Fibroblast of lung (primary cell): ENCODE results near the gene KCNJ6. TPM values are rescaled to one million over a fixed set of nuclear protein-coding genes. Genes with fewer than 3 reads are reported as not detected.
A peak's percentile ranks its signal among the peaks of the same experiment; 100 is the strongest.

Experiments
- DNase-seq, 2 donors: peaks; one replicate each; pipeline versions ENCODE4 v3.0.0 to v3.0.0-alpha.2; 2010; ENCODE audit warnings: low read depth in 2 of 2
- H2AFZ ChIP-seq: 2 replicates; pipeline ENCODE4 v1.5.1; 2012; ENCODE audit warnings: low read length, control low read depth, inconsistent platforms
- H3K27ac ChIP-seq: 2 replicates; pipeline ENCODE4 v1.5.1; 2011; ENCODE audit warnings: low read length, control low read depth; ENCODE audit not compliant: insufficient read depth
- H3K27me3 ChIP-seq: 2 replicates; pipeline ENCODE4 v1.5.1; 2011; ENCODE audit warnings: mild to moderate bottlenecking, low read length; ENCODE audit not compliant: control insufficient read depth, insufficient read depth
- H3K36me3 ChIP-seq: 2 replicates; pipeline ENCODE4 v1.5.1; 2011; ENCODE audit warnings: low read length; ENCODE audit not compliant: control insufficient read depth, insufficient read depth
- H3K4me1 ChIP-seq: 2 replicates; pipeline ENCODE4 v1.5.1; 2011; ENCODE audit warnings: low read length; ENCODE audit not compliant: control insufficient read depth, insufficient read depth; ENCODE audit errors: extremely low read depth
- H3K4me2 ChIP-seq: 2 replicates; pipeline ENCODE4 v1.5.1; 2011; ENCODE audit warnings: low read length, control low read depth; ENCODE audit not compliant: insufficient read depth; ENCODE audit errors: extremely low read depth
- H3K4me3 ChIP-seq, 4 experiments: fragments of 200-600 bp in 1 of 4; sonication (generic) in 1 of 4; replicated peaks in 1 of 4; 2 replicates each; pipeline ENCODE4 v1.5.1; 2011 to 2016; ENCODE audit warnings: low read length in 4 of 4, low read depth in 3 of 4, mild to moderate bottlenecking in 3 of 4, control low read depth in 2 of 4, inconsistent platforms in 1 of 4, mixed read lengths in 1 of 4; ENCODE audit not compliant: insufficient read depth in 1 of 4; ENCODE audit errors: control extremely low read depth in 1 of 4
- H3K79me2 ChIP-seq: 2 replicates; pipeline ENCODE4 v1.5.1; 2012; ENCODE audit warnings: mild to moderate bottlenecking, low read length, inconsistent platforms; ENCODE audit not compliant: control insufficient read depth, insufficient read depth
- H3K9ac ChIP-seq: 2 replicates; pipeline ENCODE4 v1.5.1; 2011; ENCODE audit warnings: mild to moderate bottlenecking, low read length, control low read depth; ENCODE audit not compliant: insufficient read depth
- H3K9me3 ChIP-seq: 2 replicates; pipeline ENCODE4 v1.5.1; 2012; ENCODE audit warnings: low read depth, low read length; ENCODE audit not compliant: control insufficient read depth, insufficient read depth
- H4K20me1 ChIP-seq: 2 replicates; pipeline ENCODE4 v1.5.1; 2011; ENCODE audit warnings: low read length; ENCODE audit not compliant: control insufficient read depth, insufficient read depth; ENCODE audit errors: extremely low read depth
- CTCF ChIP-seq, 2 donors: IDR thresholded peaks in 1 of 2; conservative IDR thresholded peaks in 1 of 2; 1 replicate in 1 of 2; 2 replicates in 1 of 2; pipeline ENCODE4 v1.5.1; 2011 to 2012; ENCODE audit warnings: low read length in 2 of 2, control low read depth in 1 of 2, inconsistent platforms in 1 of 2, low read depth in 1 of 2, mild to moderate bottlenecking in 1 of 2
- EZH2 ChIP-seq: IDR thresholded peaks from 2 replicates; pipeline ENCODE4 v1.5.1; 2012; ENCODE audit warnings: low read length, control low read depth, mild to moderate bottlenecking; ENCODE audit errors: missing control alignments
- polyA plus RNA-seq, 2 donors: library from polyadenylated mRNA; depleted of rRNA in 1 of 2; stranded (reverse) in 1 of 2; unstranded in 1 of 2; fragments of >200 nt; gene quantifications; 2 replicates each; pipeline ENCODE4 v1.2.1, GENCODE V29; 2011 to 2012; ENCODE audit warnings: missing spikeins in 1 of 2
- total RNA-seq: library from RNA; depleted of rRNA; stranded (reverse); fragments of >200 nt; gene quantifications from 2 replicates; pipeline ENCODE4 v1.2.1, GENCODE V29; 2014

The KCNJ6 gene
- total and polyA plus RNA-seq, 2 donors (not counting 1 experiment from before 2014, with no cell fraction given) = under 0.01 to 7.6 TPM

- H3K36me3 ChIP-seq = no peaks in the 10 kb centered on the region
- H3K27me3 ChIP-seq = no peaks in the 10 kb centered on the region
- H2AFZ ChIP-seq = no peak overlapping the region
- H3K4me2 ChIP-seq = no peak overlapping the region
- no peaks in the 10 kb centered on the region for H3K9me3 ChIP-seq
- H3K9ac ChIP-seq = no peak overlapping the region
- no peak for DNase-seq
- no peaks in the 10 kb centered on the region for H4K20me1 ChIP-seq
- TF ChIP-seq CTCF (conservative IDR thresholded peaks at IDR 0.05 in 1 of 2, IDR thresholded peaks at IDR 0.05 in 1 of 2; ENCODE audit: low read depth in 1 of 2, low read length in 2 of 2) = no peak
- TF ChIP-seq EZH2 = no peak
- no peak overlapping the region for H3K4me3 ChIP-seq
- no peak overlapping the region for H3K27ac ChIP-seq
- H3K4me1 ChIP-seq = no peaks in the 10 kb centered on the region
- no peaks in the 10 kb centered on the region for H3K79me2 ChIP-seq
Measured at GRCh38 chr21:37769656-37770055, 146.6 kb downstream of the KCNJ6 start.

GRCh38 chr21:37767984-37768383, 148.3 kb downstream of the KCNJ6 start:
- H3K36me3 ChIP-seq = no peaks in the 10 kb centered on the region
- H3K27ac ChIP-seq = no peak overlapping the region
- H3K4me1 ChIP-seq = no peaks in the 10 kb centered on the region
- no peak for TF ChIP-seq EZH2
- no peak for TF ChIP-seq CTCF (conservative IDR thresholded peaks at IDR 0.05 in 1 of 2, IDR thresholded peaks at IDR 0.05 in 1 of 2; ENCODE audit: low read depth in 1 of 2, low read length in 2 of 2)
- no peaks in the 10 kb centered on the region for H3K79me2 ChIP-seq
- H3K4me3 ChIP-seq = no peak overlapping the region
- no peak overlapping the region for H2AFZ ChIP-seq
- H3K27me3 ChIP-seq = no peaks in the 10 kb centered on the region
- no peak overlapping the region for H3K9ac ChIP-seq
- no peaks in the 10 kb centered on the region for H4K20me1 ChIP-seq
- no peaks in the 10 kb centered on the region for H3K9me3 ChIP-seq
- no peak overlapping the region for H3K4me2 ChIP-seq
- peak; percentile 28 to 36 for DNase-seq

- Histone ChIP-seq H3K4me1 (peaks cover 4% of the 10 kb centered on the region), H2AFZ (no peak overlapping the region), H3K9ac (no peak overlapping the region), H3K9me3 (no peaks in the 10 kb centered on the region), H3K4me2 (no peak overlapping the region), H3K4me3 (no peak overlapping the region), H3K36me3 (no peaks in the 10 kb centered on the region), H3K27me3 (no peaks in the 10 kb centered on the region), H3K27ac (no peak overlapping the region), H3K79me2 (no peaks in the 10 kb centered on the region), H4K20me1 (no peaks in the 10 kb centered on the region)
- no peak for DNase-seq
- TF ChIP-seq CTCF (conservative IDR thresholded peaks at IDR 0.05 in 1 of 2, IDR thresholded peaks at IDR 0.05 in 1 of 2; ENCODE audit: low read depth in 1 of 2, low read length in 2 of 2) (no peak), EZH2 (no peak)
Measured at GRCh38 chr21:37766129-37766528, 150.1 kb downstream of the KCNJ6 start.
